Measurements from ENCODE around the gene WDR47. TPM values are rescaled to one million over a fixed set of nuclear protein-coding genes. Genes with fewer than 3 reads are reported as not detected.
A peak's percentile ranks its signal among the peaks of the same experiment; 100 is the strongest.

Gene WDR47
- total and polyA plus RNA-seq, 2 of the 8 experiments (the other 6 are each of a cell fraction or from before 2014, with no cell fraction given) = 1.9 to 6.7 TPM

GRCh38 chr1:108963052-108963686, 78.7 kb downstream of the WDR47 start, which contains the start of gene CLCC1 (continued):
- TF ChIP-seq CHD7 (IDR thresholded peaks at IDR 0.05; ENCODE audit: insufficient replicate concordance, low read length) (no peak), GTF2F1 (IDR thresholded peaks at IDR 0.05; ENCODE audit: borderline replicate concordance, low read depth, low read length) (0 out of 2 replicates have a peak, but pooled peaks have one; percentile 26), FOSL1 (IDR thresholded peaks at IDR 0.05; ENCODE audit: insufficient read depth, low read depth, low read length) (no peak), RBBP5 (IDR thresholded peaks at IDR 0.05; ENCODE audit: borderline replicate concordance, low read depth, low read length) (no peak; the same call in 1 of the 2 replicates), POLR2AphosphoS5 (IDR thresholded peaks at IDR 0.05; ENCODE audit: low read depth, low read length) (peak; percentile 95), JUND (IDR thresholded peaks at IDR 0.05; ENCODE audit: low read length) (0 out of 2 replicates have a peak, but pooled peaks have one; percentile 16), SP4 (IDR thresholded peaks at IDR 0.05; ENCODE audit: low read length) (no peak), BACH1 (IDR thresholded peaks at IDR 0.05; ENCODE audit: low read length) (no peak), CHD2 (IDR thresholded peaks at IDR 0.05; ENCODE audit: low read length) (no peak)
